Dermis blood vessel endothelial cell (primary cell): ENCODE data around the gene IFT25. TPM values are rescaled to one million over a fixed set of nuclear protein-coding genes. Genes with fewer than 3 reads are reported as not detected.

Source experiments
- DNase-seq: peaks from one replicate; pipeline ENCODE4 v3.0.0; 2010
- total RNA-seq: library from RNA; depleted of rRNA; stranded (reverse); fragments of >200 nt; gene quantifications from 2 replicates; pipeline ENCODE4 v1.2.3, GENCODE V29; 2014

The IFT25 gene
- total RNA-seq, 1 donor from 2014 or later, result 12.6 TPM

DNA sequence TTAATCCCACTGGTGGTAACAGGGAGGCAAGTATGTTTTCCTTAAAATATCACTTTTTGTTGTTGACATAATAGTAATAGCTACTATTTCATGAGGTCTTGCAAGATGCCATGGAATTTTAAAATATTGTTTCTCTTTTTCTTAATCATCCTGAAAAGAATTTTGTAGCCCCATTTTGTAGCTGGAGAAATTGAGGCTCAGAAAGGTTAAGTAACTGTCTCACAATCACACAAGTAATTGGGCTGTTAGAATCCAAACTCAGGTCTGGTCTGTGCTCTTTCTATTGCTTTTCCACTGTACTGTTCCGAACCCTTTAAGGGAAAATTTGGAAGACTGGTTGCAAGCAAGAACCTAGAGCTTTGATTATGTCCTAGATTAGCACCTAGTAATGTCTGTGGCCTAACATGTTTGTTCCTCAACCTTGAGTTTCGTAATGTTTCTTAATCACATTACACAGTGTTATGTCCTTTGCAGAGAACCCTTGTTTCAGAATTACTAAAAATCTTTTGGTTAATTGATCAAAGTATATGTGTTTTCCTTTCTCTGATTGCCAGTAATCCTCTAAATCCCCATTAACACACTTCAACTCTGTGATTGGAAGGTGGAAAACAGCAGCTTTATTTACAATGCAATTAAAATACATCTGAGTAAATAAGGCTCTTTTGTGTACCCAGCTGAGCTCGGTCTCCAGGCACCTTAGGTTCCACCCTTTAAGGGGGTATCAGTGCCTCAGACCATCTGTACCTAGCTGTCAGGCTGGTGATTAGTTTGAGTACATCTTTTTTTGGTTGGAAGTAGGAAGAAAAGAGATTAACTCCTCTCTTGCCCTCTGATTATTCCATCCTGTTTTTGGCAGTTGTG, 11.0 kb upstream of the IFT25 start:
- DNase-seq, result no peak

DNA sequence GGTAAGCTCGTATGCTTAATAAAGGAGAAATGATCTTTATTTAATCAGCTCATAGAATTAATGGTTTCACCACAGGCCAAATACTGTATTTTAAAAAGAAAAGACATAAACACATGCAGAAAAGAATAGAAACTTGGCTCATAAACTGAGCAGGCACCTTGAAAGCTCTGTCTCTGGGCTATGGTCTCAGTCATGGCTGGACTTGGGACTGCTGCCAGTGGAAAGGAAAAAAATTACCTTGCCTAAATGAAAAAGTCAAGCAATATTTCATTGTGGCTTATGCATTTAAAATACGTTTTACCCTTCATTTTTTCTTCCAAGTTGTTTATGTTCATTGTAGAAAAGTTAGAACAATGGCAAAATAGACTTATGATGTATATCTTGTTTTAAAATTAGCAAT, 8.6 kb upstream of the IFT25 start:
- no peak for DNase-seq

DNA sequence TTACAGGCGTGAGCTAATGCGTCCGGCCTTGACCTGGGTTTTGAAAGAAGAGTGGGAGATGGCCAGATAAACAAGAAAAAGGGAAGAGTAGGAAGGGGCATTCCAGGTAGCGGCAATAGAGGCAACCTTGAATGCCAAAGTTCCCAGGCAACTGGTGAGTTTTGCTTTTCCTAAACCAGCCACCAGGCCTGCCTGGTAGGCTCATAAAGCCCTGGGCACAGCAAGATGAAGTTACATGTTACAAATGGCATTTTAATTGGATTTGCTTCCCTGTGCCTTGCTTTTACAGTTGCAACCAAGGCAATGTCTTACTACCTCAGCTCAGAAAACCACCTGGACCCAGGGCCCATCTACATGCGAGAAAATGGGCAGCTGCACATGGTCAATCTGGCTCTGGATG, 6.2 kb upstream of the IFT25 start:
- no peak for DNase-seq

DNA sequence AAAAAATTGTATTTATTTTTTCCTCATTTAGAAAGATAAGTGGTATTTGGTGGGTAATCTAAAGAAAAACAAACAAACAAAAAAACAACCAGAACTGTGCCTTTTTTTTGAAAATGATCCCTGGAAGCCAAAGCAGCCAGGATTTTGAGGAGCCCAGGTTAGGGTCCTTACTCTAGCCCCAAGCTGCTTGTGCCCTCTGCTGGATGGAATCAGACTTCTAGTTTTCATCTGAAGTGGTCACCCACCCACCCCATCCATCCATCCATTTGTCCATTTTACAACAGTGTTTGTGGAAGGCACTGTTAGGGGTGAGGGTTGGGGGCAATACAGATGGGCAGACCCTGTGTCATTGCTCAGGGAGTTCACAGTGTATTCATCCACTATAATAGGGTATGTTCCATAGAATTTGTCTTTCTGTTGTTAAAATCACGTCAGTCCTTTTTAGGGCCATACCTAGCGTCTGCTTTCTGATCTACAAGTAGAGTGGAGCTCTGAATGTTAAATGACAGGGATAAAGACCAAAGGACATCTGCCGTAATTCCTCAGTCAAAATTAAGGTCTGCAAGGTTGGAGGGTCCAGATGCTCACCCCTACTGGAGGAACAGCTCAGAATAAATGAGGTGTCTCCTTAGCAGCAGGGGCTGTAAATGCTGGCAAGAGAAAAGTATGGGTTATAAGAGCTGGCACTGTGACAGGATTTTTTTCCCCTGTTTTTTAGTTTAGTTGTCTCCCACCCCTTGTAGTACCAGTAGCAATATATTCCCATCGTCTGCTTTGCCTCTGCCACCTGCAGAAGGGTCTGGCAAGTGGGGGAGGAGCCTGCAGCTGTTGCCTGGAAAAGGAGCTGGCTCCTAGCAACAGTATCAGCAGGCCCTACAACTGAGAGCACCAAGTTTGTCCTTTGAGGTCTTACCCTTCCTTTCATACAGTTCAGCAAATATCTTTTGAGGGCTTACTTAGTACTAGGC, 3.8 kb upstream of the IFT25 start:
- DNase-seq, result peak; percentile 66

DNA sequence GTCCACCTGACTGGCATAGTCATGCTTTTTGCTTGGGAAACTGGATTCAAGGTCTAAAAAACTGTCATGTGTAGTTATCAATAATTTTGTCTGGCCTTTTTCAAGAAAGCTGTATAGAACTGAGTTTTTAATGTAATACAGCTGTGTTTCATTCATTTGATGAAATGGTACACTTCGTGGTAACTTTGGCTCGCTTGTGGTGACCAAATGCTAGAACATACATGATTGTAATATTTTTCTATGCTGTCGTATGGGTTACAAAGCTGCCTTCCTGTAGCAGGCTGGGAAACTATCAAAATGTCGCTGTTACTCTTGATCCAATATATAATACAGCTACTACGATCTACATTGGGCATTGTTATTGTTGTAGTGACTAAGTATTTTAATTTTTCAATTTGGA, 2.8 kb upstream of the IFT25 start:
- DNase-seq, result no peak

DNA sequence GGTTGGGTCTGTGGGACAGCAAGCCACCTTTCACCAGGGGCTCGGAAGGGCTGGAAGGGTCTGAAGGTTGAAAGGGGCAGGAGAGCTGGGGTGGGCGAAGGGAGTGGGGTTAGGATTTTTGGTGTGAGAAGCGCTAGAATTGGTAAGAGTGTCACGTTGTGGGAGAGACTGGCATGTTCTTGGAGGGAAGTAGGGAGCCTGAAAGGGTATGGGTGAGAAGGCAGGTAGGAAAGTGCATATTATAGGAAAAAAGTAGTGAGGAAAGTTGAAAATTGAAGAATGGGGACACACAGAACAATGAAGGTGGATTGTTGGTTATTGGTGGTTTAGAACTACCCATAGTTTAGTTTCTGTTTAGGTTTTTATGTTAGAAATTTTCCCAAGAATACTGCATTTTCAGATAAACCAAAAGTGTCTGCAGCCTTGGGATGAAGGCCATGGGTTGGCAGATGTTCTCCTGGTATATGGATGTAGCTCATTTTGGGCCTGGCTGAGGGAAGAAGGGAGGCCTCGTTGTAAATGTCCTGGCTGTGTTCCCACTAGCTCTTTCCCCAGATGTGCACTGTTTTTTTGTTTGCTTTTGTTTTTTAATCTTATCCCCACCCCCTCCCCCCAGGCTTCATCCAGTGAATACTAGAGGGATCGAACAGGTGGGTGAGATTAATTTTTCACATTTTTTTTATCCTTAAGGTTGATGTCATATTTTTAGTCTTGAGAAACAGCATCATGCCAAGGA, 1.8 kb upstream of the IFT25 start:
- DNase-seq, result no peak

DNA sequence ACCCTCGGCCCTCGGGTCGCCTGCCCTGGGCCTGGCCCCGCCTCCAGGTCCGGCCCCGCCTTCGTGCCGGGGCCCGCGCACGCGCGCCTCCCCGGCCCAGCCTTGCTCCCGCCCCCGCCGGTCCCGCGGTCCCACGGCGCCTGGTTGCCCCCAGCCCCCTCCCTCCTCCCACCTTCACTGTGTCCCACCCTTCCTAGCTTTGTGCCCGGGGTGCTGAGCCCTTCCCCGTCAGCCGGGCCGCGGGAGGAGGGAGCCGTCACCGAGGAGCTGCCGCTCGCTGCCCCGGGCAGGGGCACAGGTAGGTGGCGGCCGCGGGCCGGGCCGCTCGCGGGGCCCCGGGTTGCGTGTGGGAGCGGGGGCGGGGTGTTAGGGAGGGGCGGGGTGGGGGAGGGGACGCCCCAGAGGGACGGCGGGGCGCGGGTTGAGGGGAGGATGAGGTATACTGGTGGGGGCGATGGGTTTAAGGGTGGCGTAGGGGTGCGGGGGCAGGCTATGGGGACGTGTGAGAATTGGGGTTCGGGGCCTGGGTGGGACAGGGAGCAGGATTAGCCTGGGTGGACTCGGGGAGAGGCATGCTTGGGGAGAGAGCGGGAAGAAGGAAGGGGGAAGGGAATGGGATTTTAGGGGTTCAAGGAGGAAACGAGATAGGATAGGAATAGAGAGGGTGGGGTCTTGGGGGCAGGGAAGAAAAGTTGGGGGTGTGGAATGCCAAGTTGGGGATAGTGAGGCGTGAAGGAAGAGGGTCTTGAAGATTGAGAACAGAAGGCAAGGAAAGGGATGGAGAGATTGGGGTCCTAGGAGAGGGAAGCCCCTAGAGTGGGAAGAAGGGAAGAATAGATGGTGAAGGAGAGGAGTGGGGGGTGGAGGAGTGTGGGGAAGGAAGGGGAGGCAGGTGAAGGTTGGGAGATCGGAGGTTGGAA, 1.0 kb upstream of the IFT25 start, which contains the start of gene LRRC42:
Gene LRRC42, plus strand, starts transcription at position 99 of the 920 bp plus-strand sequence. CDS start 5,650 bp downstream, outside the sequence.
- DNase-seq, result peak; percentile 87

DNA sequence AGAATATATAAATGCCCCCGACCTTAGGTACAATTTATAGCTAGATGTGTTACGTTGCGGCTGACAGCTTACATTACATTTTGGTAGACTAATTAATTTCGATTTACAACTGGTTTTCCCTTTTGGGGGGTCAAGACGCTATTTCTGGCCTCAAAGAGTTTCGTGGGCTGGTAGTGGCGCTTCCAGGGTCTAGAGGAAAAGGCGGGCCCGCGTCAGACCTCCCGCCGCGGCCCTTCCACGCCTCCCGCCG, 391 bp downstream of the IFT25 start:
- DNase-seq, result no peak

DNA sequence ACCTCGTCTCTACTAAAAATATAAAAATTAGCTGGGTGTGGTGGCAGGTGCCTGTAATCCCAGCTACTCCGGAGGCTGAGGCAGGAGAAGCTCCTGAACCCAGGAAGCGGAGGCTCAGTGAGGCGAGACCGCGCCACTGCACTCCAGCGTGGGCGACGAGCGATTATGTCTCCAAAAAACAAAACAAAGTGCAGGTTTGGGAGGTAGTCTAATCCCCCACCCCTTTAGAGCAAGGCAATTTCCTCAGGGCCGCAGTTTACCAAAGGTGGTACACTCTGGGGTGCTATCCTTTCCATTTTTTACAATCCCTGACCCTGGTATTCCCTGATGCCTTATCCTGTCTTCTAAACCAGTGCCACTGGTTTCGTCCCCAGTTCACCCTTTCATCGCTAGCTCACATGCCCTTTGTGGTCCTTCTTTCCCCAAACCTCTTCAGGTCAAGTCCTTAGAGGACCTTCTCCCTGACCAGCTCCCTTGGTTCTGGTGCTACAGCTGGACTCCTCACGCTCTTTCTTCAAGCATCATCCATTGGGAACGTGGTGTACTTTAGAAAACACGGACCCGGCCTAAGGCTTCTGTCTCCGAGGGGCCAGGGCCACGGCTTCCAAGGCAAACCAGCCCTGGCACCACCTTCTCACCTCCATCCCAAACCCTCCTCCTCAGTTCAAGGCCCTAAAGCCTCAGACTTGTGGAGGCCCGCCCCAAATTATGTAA, 873 bp downstream of the IFT25 start:
- peak; percentile 15 for DNase-seq

DNA sequence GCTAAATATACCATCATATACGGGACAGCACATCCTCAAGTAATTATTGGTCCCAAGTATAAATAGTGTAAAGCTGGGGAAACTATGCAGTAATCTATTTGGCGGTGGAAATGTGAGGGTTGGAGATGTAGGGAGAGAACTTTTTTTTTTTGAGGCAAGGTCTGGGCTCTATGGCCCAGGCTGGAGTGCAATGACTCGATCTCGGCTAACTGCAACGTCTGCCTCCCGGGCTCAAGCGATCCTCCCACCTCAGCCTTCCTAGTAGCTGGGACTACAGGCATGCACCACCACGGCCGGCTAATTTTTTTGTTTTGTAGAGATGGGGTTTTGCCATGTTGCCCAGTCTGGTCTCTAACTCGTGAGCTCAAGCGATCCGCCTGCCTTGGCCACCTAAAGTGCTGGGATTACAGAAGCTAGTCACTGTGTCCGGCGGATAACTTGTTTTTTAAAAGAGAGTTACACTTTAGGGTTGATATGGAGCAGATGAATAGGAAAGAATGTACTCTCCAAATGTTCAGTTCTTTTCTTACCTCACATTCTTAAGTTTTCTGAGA, 1.9 kb downstream of the IFT25 start:
- no peak for DNase-seq

DNA sequence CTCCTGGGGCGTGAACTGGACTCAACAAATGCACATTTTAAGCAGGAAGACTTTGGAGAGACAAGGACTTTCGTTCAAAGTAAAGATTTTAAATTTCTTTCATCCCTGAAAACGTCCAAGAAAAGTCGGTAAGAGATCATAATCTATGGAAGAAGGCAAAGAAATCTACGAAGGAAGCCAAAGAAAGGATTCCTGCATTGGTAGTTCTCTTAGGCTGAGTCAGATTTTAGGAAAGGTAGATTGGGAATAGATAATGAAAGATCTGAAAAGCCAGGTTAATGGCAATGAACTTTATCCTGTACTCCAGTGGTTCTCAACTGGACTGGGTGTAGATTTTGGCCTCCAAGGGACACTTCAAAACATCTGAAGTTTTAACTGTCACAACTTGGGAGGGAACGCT, 2.4 kb downstream of the IFT25 start:
- no peak for DNase-seq

DNA sequence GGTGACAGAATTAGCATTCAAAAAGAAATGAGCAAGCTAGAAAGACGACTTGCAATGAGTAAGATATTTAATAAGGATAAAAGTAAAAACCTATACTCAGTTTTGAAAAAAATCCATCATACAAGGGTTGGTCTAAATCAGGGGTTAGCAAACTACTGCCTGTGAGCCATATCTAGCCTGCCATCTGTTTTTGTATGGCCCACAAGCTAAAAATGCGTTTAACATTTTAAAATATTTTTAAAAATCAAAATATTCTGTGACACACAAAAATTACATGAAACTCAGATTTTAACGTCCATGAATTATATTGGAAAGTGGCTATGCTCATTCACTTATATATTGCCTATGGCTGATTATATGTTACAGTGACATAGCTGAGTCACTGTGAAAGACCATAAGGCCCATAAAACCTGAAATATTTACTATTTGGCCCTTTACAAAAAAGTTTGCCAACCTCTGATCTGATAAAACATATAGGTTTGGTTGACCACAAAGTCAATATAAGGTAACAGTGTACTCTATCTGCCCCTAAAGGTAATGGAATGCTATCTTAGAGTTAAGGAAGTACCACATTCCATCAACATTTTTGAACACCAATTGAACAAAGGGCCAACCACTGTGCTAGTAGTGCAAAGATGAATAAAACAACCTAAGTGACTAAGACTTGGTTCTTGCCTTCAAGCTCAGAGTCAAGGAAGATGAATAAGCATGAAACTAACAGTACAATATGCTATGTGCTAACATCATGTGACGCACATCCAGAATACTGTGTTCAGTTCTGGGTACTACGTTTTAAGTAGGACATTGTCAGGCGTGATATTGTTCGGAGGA, 3.2 kb downstream of the IFT25 start:
- DNase-seq, result no peak

DNA sequence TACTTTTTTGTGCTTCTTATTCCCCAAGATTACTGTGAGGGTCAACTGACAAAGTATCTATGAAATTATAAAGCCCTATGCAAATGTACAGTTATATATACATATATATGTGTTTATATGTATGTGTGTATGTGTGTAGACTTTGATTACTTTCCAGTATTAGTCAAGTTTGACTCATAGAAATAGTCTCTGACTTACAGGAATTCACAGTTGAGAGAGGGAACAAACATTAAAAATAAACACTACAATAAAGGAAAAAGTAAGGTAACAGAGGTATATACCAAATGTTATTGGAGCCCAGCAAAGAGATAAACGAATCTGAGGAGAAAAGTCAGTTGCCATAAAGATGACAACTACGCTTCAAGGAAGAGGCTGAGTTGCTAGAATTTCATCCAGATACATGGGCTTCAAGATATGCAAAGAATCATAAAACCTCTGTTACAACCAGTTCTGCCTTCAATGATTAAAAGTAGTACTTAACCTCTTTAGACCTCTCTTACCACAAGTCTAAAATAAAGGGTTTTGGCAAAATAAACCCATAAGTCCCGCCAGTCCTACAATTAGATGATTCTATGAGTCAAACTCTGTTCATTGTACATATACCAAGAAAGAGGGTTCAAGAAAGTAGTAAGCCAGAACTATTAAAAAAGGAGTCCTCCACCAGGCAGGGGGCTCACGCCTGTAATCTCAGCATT, 7.2 kb downstream of the IFT25 start:
- no peak for DNase-seq

DNA sequence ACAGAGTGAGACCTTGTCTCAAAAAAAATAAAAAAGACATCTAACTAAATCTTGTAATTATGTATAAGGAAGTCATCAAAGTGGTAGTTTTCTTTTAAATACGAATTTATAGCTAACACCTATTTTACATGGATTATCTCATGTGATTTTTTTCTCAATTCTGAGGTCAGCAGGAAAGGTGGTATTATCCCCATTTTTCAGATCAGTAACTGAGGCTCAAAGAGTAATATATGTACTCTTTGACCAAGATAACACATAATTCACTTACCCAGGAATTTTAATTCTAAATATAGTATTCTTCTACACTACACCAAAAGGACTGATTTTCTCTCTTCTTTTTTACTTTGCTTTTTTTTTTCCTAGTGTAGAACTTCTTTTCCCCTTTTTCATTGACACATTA, 9.1 kb downstream of the IFT25 start:
- DNase-seq, result no peak

DNA sequence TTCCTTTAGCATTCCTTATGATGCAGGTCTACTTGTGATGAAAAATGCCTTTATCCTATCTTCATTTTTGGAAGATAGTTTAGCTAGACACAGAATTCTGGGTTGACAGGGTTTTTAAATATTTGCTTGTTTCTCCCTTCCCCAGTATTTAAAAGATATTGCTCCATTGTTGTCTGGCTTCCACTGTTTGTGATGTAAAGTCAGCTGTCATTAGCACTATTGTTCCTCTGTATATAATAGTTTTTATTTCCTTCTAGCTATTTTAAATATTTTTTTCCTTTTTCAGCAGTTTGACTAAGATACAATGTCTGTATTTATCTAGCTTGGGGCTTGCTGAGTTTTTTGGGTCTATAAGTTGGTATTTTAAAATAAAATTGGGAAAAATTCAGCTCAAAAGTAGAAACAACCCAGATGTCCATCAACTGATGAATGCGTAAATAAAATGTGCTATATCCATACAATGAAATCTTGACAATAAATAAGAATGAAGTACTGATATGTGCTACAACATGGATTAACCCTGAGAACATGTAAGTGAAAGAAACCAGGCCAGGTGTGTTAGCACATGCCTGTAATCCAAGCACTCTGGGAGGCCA, 11.2 kb downstream of the IFT25 start:
- DNase-seq, result no peak

DNA sequence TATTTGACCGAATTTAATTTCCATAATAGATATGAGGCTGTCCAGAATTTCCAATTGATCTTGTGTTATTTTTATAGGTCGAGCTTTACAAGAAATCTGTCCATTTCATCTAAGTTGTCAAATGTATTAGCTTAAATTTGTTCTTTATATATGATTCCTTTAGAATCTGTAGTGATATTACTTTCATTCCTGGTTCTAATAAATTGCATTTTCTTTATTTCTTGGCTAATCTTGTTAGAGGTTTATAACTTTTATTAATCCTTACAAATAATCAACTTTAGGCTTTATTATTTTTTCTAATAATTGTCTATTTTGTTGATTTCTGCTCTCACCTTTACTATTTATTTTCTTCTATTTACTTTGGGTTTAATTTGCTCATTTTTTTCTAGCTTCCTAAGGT, 14.0 kb downstream of the IFT25 start:
- no peak for DNase-seq

DNA sequence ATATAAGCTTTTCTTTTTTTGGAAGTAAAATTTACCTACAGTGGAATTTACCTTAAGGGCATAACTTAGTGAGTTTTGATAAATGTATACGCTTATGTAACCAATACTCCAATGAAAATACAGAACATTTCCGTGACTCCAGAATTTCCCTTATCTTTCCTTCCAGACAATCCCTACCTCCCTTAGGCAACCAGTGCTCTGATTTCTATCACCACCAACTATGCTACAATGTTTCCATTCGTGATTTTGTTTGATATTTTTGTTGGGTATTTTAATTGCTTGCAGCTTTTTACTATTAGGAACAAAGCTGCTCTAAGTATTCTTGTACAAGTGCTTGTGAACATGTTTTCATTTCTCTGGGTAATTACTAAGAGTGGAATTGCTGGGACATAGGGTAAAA, 14.6 kb downstream of the IFT25 start:
- no peak for DNase-seq

DNA sequence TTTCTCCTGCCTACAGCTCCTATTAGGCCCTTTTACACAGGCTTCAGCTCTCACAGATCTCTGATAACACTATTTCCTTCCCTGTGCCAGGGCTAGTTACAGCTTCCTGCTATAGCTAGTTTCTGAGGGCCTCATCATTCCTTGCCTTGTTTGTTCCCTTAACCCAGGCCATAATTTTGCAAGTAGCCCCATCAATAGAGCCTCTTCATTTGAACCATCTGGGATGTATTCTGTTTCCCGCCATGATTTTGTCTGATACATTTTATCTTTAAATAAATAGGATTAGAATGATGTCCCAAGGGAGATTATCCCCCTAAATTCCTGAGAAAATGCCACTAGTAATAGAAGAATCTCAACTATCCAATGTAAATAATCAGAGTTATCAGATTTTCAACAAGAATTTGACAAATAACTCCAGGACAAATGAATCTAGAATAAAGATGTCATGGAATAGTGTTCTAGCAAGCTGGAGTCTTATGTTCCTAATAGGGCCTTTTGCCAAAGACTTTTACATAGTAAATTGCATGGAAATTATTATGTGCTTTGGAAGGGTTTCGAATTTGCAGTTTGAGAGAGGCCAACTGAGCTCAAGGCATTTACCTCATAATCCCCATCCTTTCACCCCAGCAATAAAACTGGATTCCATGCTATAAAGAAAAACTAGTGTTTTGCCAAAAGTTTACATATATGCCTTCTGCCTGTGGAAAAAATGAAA, 16.1 kb downstream of the IFT25 start:
- DNase-seq, result no peak
